NCI-H128 (cell line): ENCODE measurements around the gene ZBTB38.

Experiments used
- DNase-seq: peaks from one replicate; lab custom pipeline; 2025; ENCODE audit not compliant: unreplicated experiment; lab: John Stamatoyannopoulos, UW

Gene ZBTB38

GRCh38 chr3:141368062-141368924 is at the start of gene ZBTB38:
Gene ZBTB38, plus strand, starts transcription at chr3:141368504. Its CDS starts 73,885 bp downstream, at chr3:141442389.
- no peak for DNase-seq

- no peak for DNase-seq
Observed at GRCh38 chr3:141320399-141321108, 47.8 kb upstream of the ZBTB38 start.

- no peak for DNase-seq
Observed at GRCh38 chr3:141321109-141321497, 47.2 kb upstream of the ZBTB38 start.

GRCh38 chr3:141323936-141324704 is 44.2 kb upstream of the ZBTB38 start:
- no peak for DNase-seq

- DNase-seq, result no peak
Observed at GRCh38 chr3:141326123-141326522, 42.2 kb upstream of the ZBTB38 start.

- no peak for DNase-seq
Observed at GRCh38 chr3:141326626-141327025, 41.7 kb upstream of the ZBTB38 start.

- no peak for DNase-seq
Observed at GRCh38 chr3:141328286-141329166, 39.8 kb upstream of the ZBTB38 start.

- DNase-seq, result no peak
Observed at GRCh38 chr3:141330235-141330634, 38.1 kb upstream of the ZBTB38 start.

- no peak for DNase-seq
Observed at GRCh38 chr3:141330718-141331376, 37.5 kb upstream of the ZBTB38 start.

- DNase-seq, result no peak
Observed at GRCh38 chr3:141331377-141332318, 36.7 kb upstream of the ZBTB38 start.

GRCh38 chr3:141332416-141332815 is 35.9 kb upstream of the ZBTB38 start:
- DNase-seq, result no peak

GRCh38 chr3:141333836-141334626 is 34.3 kb upstream of the ZBTB38 start:
- DNase-seq, result no peak

- no peak for DNase-seq
Observed at GRCh38 chr3:141334627-141335250, 33.6 kb upstream of the ZBTB38 start.

- DNase-seq, result no peak
Observed at GRCh38 chr3:141335531-141336061, 32.7 kb upstream of the ZBTB38 start.

GRCh38 chr3:141336672-141337522 is 31.4 kb upstream of the ZBTB38 start:
- DNase-seq, result no peak

GRCh38 chr3:141337523-141337854 is 30.8 kb upstream of the ZBTB38 start:
- DNase-seq, result no peak

GRCh38 chr3:141337991-141338390 is 30.3 kb upstream of the ZBTB38 start:
- no peak for DNase-seq
